Vagina (tissue), 2 donors: ENCODE results near the gene ENTPD3.

Experiments used
- CTCF ChIP-seq, 3 experiments: fragments of 450-650 bp in 2 of 3; fragments of 200-600 bp in 1 of 3; sonication (generic) in 1 of 3; IDR thresholded peaks; one replicate each; pipeline ENCODE4 v1.5.1; 2017 to 2019; ENCODE audit warnings: antibody characterized with exemption in 3 of 3, mild to moderate bottlenecking in 2 of 3, moderate library complexity in 2 of 3
- POLR2AphosphoS5 ChIP-seq, 2 donors: sonication (generic); formaldehyde crosslinking; IDR thresholded peaks; one replicate each; pipeline ENCODE4 v1.9.0; 2017; ENCODE audit warnings: antibody characterized with exemption in 2 of 2, mild to moderate bottlenecking in 2 of 2, low read depth in 1 of 2; ENCODE audit not compliant: insufficient read depth in 1 of 2

DNA sequence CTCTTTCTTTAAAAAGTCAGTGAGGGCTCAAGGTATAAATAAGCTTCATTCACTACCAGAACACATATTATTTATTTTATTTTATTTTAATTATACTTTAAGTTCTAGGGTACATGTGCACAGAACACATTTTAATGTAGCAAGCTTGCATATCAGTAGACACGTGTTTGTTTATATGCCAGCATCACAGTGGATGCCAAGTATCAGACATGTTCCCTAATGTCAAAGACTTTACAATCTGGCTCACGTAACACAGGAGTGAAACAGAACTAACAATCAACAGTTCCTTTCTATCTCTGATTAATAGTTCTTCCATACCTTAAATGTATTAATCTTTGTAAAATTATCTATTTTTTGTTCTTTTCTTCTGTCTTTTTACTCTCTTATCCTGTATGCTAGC, 23.3 kb upstream of the ENTPD3 start:
- TF ChIP-seq POLR2AphosphoS5 (IDR thresholded peaks at IDR 0.05; ENCODE audit: insufficient read depth in 1 of 2, low read depth in 1 of 2) (no peak), CTCF (IDR thresholded peaks at IDR 0.05) (no peak)
